Mesodermal cell (in vitro differentiated cells): ENCODE data around the gene DUT.

Source experiments
- H3K27ac ChIP-seq: 2 replicates; pipeline ENCODE4 v1.7.0; 2013; ENCODE audit warnings: mild to moderate bottlenecking, low read depth, low read length, moderate library complexity; ENCODE audit not compliant: severe bottlenecking
- H3K36me3 ChIP-seq: 2 replicates; pipeline ENCODE4 v1.7.1; 2013; ENCODE audit warnings: mild to moderate bottlenecking, low read length, moderate library complexity; ENCODE audit not compliant: control insufficient read depth, insufficient read depth
- H3K4me1 ChIP-seq: one replicate; pipeline ENCODE4 v1.7.1; 2013; ENCODE audit warnings: mild to moderate bottlenecking, low read length; ENCODE audit not compliant: insufficient read depth, control insufficient read depth, poor library complexity, severe bottlenecking
- H3K4me3 ChIP-seq: 2 replicates; pipeline ENCODE4 v1.7.0; 2013; ENCODE audit warnings: low read length, control low read depth, mild to moderate bottlenecking; ENCODE audit not compliant: insufficient read depth, poor library complexity, severe bottlenecking; ENCODE audit errors: extremely low read depth
- H3K9me3 ChIP-seq: 2 replicates; pipeline ENCODE4 v1.7.1; 2013; ENCODE audit warnings: mild to moderate bottlenecking, low read length, moderate library complexity; ENCODE audit not compliant: control insufficient read depth
- WGBS, 2 experiments: methylation state at CpG; one replicate each; pipeline ENCODE4 v1.1.5; 2013; ENCODE audit warnings: missing lambda C conversion rate in 2 of 2; ENCODE audit not compliant: insufficient coverage in 2 of 2; 5-methylcytosine and 5-hydroxymethylcytosine counted together

DUT gene

DNA sequence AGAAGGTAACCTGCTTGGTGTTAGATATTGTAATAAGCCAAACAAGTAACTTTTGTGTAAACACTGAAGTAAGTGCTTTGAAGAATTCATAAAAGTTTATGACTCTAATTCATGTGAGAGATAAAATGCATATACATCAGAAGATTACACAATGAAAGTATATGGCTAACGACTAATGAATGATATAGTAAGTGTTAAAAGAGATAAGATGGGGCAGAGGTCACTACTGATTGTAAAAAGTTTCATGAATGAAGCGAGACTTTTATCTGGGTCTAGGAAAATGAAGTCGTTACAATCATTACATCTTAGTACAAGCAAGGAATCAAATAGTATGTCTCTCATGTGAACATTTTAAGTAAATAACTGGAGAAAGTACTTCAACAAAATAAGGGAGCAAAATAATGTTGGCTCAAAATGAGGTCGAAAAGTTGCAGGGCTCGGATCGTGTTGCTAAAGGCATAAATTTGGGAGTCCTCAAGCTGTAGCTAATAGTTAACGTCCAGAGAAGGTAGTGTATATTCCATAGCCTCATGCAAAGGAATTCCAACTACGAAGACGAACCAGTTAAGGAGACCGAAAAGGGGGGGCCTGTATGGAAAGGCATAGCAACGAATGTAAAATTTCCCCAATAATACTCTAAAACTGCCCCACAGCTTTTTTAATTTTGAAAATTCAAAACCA, 984 bp upstream of the DUT start:
- no peaks in the 10 kb centered on the region for H3K9me3 ChIP-seq
- H3K27ac ChIP-seq: peak overlapping the region; percentile 96
- H3K4me1 ChIP-seq: peaks cover 10% of the 10 kb centered on the region
- peaks cover 8% of the 10 kb centered on the region for H3K36me3 ChIP-seq
- peak overlapping the region; percentile 74 for H3K4me3 ChIP-seq
- WGBS, 2 experiments: 7 to 13% methylated on average over 3 of the region's 11 CpGs

DNA sequence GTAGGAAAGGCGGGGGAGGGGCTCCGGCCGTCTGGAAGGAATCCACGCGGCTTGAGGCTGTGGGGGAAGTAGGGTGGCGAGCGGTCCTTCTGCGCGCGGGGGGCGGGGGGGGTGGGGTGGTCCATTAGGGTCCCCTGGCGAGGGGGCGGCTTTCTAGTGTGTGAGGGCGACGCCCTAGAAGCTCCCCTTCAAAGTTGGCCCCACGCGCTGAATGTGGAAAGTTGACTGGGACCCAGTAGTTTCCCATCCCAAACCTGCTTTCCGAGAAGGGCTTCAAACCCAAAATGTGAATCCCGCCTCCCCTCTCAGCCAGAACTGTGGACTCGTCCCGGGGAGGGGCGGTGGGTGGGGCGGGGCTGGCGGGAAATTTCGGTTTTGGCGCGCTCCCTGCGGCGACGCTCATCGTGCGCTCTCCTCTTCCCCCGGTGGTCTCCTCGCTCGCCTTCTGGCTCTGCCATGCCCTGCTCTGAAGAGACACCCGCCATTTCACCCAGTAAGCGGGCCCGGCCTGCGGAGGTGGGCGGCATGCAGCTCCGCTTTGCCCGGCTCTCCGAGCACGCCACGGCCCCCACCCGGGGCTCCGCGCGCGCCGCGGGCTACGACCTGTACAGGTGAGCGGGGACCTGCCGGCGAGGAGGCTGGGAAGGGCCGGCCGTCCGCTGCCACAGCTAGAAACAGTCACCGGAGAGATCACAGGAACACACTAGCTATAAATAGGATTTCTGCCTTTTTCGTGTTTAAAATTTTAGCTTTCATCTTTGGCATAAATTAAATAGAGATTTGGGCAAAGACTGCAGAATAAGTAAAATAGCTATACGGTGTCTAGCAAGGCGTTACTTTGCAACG, 790 bp downstream of the DUT start:
- WGBS, 2 experiments: 0 to 1% methylated on average over 35 to 42 of the region's 64 CpGs
- no peaks in the 10 kb centered on the region for H3K9me3 ChIP-seq
- H3K4me3 ChIP-seq: peak overlapping the region; percentile 74
- peaks cover 10% of the 10 kb centered on the region for H3K4me1 ChIP-seq
- peaks cover 20% of the 10 kb centered on the region for H3K36me3 ChIP-seq
- peak overlapping the region; percentile 96 for H3K27ac ChIP-seq

DNA sequence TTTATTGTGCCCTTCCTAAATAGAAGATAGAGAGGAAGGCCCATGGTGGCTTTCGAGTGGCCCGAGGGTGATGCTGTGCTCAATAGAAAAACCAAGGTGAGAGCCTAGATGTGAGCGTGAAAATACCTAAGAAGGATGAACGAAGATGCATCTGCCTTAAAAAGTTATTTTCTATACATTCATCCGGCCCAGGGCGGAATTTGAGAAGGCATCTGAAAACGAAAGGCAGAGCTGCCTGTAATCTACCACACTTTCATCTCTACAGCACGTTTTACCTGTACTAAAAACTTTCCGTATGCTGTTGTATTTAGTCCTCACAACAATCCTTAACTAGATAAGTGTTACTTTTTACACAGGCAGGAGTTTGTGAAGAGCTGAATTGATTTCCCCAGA, 1.4 kb downstream of the DUT start:
- Histone ChIP-seq H3K9me3 (no peaks in the 10 kb centered on the region), H3K4me3 (peak overlapping the region; percentile 74), H3K27ac (no peak overlapping the region), H3K36me3 (peaks cover 23% of the 10 kb centered on the region), H3K4me1 (peaks cover 10% of the 10 kb centered on the region)
- 7 to 8% methylated on average over 6 to 7 of the region's 9 CpGs for WGBS, 2 experiments

DNA sequence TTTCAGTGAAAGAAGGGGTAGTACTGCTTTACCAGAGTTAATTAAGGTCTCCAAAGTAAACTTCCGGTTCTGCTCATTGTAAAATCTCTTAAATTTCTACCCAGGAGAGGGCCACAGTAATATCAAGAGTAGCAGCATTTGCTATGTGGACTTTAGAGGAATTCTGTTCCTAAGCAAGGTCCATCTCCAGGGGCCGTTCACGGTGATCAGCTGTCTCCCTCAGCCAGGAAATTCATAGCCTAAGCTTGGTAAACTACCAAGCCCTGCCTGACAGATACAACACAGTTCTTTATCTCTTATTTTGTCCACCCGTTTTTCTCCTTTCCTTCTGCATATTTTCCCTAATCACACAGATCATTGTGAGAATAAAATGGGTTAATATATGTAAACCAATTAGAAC, 2.3 kb downstream of the DUT start:
- Histone ChIP-seq H3K9me3 (no peaks in the 10 kb centered on the region), H3K4me1 (peaks cover 10% of the 10 kb centered on the region), H3K4me3 (peak overlapping the region; percentile 74), H3K27ac (no peak overlapping the region), H3K36me3 (peaks cover 28% of the 10 kb centered on the region)
- WGBS, 2 experiments: 20 to 25% methylated on average over 2 of the region's 4 CpGs

DNA sequence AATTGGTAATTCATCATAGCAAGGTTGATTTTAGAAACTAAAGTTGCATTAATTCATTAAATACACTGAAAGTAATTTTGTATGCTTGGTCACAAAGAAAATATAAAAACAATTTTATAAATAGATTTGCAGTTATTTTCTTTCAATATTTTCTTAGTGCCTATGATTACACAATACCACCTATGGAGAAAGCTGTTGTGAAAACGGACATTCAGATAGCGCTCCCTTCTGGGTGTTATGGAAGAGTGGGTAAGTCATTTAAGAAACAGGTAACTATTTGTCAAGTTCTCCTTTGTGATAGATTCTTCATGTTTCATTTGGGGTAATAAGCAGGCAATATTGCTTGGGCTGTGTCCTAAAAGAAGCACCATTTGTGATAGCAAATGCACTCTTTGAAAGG, 3.0 kb downstream of the DUT start:
- peaks cover 10% of the 10 kb centered on the region for H3K4me1 ChIP-seq
- no peak overlapping the region for H3K4me3 ChIP-seq
- H3K36me3 ChIP-seq: peaks cover 30% of the 10 kb centered on the region
- H3K9me3 ChIP-seq: no peaks in the 10 kb centered on the region
- WGBS, 2 experiments: 81 to 100% methylated on average over 1 to 2 of the region's 2 CpGs
- H3K27ac ChIP-seq: no peak overlapping the region

DNA sequence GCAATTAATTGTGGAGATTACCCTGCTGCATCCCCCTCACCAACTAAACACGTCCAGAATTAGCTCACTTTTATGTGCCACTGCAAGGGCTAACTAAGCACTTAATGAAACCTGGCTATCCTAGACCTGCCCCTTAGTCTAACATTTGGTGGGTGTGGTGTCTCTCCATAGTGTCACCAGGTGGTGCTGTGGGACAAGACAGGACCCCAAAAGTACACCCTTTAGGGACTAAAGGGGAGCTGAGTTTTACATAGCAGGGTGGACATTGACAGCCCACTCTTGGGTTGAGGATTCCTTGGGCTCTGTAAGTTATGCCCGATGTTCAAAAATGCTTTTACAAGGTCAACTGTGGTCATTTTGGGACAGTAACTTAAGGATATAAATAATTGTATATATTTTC, 5.7 kb downstream of the DUT start:
- Histone ChIP-seq H3K9me3 (no peaks in the 10 kb centered on the region), H3K36me3 (peaks cover 45% of the 10 kb centered on the region)
- WGBS, 2 experiments: 86% methylated on average over 2 of the region's 2 CpGs; no CpG with 5 or more reads in 1 of the 2 experiments

DNA sequence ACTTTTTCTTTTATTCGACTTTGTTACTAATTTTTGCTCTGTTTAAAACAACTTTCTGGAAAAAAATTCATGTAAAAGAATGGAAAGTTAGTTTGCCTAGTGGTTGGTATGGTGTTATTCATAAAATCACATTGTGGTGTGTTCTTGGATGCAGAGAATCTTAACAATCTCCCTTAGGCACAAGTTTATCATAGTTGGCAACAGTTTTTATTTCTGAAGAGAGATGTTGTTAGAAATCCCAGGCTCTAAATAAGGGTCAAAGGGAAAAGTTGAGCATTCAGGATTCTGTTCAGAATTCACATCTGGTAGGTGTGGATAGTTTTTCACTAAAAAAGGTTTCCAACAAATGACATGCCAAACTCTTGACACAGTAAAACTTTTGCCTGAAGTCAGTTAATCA, 6.4 kb downstream of the DUT start:
- Histone ChIP-seq H3K9me3 (no peaks in the 10 kb centered on the region), H3K4me1 (peaks cover 6% of the 10 kb centered on the region), H3K27ac (no peak overlapping the region), H3K36me3 (peaks cover 45% of the 10 kb centered on the region), H3K4me3 (no peak overlapping the region)
- 100% methylated on average over 1 of the region's 1 CpG; no CpG with 5 or more reads in 1 of the 2 experiments for WGBS, 2 experiments

More for the DNA sequence above, 5.7 kb downstream of the DUT start:
- H3K4me3 ChIP-seq: no peak overlapping the region
- no peak overlapping the region for H3K27ac ChIP-seq
- peaks cover 10% of the 10 kb centered on the region for H3K4me1 ChIP-seq

DNA sequence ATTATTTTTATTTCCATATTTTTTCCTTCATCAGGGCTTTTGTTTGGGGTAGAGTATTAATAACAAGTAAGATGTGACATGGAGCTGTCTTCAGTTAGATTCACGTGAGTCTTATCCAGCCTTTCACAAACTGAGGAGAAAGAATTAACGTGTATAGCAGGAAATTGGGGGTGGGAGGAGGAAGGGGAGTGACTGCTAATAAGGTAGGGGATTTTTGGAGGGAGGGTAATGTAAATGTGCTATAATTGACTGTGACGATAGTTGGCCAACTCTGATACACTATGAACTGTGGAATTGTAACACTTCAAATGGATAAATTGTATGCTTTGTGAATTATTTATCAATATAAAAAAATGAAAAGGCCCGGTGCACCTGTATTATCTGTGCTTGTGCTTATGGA, 8.9 kb downstream of the DUT start:
- 81% methylated on average over 2 of the region's 4 CpGs; no CpG with 5 or more reads in 1 of the 2 experiments for WGBS, 2 experiments
- no peaks in the 10 kb centered on the region for H3K4me1 ChIP-seq
- no peak overlapping the region for H3K27ac ChIP-seq
- no peaks in the 10 kb centered on the region for H3K9me3 ChIP-seq
- peaks cover 45% of the 10 kb centered on the region for H3K36me3 ChIP-seq
- H3K4me3 ChIP-seq: no peak overlapping the region

DNA sequence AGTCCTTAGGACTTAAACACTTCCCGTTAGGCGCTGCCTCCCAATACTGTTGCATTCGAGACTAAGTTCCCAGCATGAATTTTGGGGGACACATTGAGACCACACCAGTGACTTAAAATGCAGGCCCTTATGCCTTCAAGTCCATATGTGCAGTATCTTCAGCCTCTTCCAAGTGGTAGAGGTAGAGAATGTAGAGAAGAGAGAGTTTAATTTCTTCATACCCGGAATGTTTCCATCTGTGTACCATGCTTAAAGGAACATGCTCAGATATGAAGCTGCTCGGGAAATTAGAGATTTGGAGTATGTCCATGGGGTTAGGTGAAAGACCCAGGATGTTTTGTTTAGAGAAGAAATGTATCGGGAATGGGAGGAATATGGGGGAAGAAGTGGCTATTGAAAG, 12.6 kb downstream of the DUT start:
- no peaks in the 10 kb centered on the region for H3K9me3 ChIP-seq
- no peak overlapping the region for H3K27ac ChIP-seq
- no peak overlapping the region for H3K4me3 ChIP-seq
- peaks cover 22% of the 10 kb centered on the region for H3K36me3 ChIP-seq
- 93 to 95% methylated on average over 6 of the region's 6 CpGs for WGBS, 2 experiments
- no peaks in the 10 kb centered on the region for H3K4me1 ChIP-seq

DNA sequence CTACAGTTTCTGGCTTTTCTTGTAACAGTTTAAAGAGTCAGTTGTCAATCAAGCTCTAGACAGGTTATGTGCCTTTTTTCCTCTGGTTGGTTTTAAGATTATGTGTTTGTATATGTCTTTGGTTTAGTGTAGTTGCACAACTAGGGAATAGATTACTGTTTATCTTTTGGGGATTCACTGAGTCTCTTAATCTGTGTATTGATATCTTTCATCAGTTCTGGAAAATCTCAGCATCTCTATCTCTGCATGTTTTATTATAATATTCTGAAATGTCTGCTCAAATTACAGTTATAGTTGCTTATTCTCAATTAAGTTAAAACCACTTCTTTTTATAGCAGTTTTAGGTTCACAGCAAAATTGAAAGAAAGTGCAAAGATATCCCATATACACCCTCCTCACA, 14.3 kb downstream of the DUT start:
- H3K36me3 ChIP-seq: peaks cover 11% of the 10 kb centered on the region
- no peak overlapping the region for H3K4me3 ChIP-seq
- no peaks in the 10 kb centered on the region for H3K4me1 ChIP-seq
- no peaks in the 10 kb centered on the region for H3K9me3 ChIP-seq
- H3K27ac ChIP-seq: no peak overlapping the region
